COR-L47 (cell line): ENCODE measurements around the gene PI3.
"Not testable (repeated sequence)": the region's sequence is repeated elsewhere in the genome, so short reads cannot be mapped to it uniquely, and the experiment has no call there.

Experiments
- DNase-seq: peaks from one replicate; lab custom pipeline; 2025; lab: John Stamatoyannopoulos, UW

PI3 gene

DNA sequence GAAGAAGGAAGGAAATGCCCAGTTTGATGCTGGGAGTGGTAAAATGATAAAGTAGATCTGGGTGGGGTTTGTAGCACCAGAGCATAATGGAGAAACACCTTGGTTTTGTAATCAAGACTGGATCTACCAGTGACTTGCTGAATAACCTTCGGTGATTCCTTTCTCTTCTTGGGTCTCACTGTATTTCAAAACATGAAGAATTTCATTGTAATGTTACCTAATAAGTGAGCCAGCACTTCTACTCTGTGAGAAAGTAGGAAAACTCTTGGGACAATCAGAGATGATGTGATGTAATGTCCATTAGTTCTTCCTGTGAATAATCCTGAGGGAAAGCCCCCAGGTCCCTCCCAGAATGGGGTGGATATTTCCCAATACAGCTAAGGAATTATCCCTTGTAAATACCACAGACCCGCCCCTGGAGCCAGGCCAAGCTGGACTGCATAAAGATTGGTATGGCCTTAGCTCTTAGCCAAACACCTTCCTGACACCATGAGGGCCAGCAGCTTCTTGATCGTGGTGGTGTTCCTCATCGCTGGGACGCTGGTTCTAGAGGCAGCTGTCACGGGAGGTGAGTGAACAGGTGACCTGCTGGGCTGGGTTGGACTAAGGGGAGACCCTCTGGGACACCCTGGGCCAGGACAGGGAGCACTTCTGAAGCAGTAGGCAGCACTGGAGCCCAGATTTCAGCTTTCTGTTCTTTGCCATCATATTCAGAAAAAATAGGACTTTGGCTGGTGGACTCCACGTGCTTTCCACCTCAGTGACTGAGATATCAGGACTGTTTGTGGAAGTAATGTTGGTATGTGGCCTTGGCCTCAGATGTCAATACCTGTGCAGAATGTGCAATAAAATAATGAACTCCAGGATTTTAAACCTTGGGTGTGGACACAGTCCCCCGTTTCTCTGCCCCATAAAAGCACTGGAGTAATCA lies at the start of gene PI3:
TSS of gene PI3 (plus strand) at position 469 of the 931 bp plus-strand sequence. CDS start at position 490, 21 bp downstream.
- no peak for DNase-seq

GRCh38 chr20:45128099-45128498 lies 46.6 kb upstream of the PI3 start:
- no peak for DNase-seq

DNA sequence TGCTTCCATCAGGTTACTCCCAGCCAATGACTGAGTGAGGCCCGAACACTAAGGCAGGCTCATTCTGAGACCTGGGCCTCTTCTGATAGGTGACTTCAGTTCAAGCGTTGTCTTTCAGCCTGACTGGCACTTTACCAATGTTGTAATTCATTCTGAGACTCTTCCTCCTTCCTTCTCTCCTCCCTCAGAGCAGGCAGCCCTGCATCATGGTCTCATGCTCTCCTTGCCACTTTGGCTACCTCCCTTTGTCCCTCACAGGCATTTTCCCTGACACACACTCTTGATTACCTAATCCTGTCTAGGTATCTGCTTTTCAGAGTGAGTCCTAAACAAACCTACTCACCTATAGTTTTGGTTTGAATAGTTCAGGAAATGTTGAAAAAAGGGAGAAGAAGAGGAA lies 37.8 kb upstream of the PI3 start:
- DNase-seq = no peak

- no peak for DNase-seq
Observed at GRCh38 chr20:45138561-45139300, 36.0 kb upstream of the PI3 start.

DNA sequence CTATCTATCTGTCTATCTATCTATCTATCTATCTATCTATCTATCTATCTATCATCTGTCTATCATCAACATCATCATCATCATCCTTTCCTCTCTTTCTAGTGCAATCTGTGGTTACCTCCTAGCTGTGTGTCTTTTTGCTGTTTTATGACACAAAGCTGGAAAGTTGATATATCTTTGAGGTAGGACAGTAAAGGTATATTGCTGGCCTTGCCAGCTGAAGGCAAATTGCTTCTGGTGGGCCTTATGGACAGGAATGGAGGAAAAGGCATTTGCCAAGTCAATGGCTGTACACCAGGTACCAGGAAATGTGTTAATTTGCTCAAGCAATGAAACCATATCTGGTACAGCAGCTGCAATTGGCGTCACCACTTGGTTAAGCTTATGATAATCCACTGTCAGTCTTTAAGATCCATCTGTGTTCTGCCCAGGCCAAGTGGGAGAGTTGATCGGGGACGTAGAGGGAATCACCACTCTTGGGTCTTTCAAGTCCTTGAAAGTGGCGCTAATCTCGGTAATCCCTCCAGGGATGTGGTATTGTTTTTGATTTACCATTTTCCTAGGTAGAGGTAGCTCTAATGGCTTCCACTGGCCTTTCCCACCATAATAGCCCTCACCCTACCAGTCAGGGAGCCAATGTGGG lies 34.8 kb upstream of the PI3 start:
- DNase-seq = not testable (repeated sequence)

DNA sequence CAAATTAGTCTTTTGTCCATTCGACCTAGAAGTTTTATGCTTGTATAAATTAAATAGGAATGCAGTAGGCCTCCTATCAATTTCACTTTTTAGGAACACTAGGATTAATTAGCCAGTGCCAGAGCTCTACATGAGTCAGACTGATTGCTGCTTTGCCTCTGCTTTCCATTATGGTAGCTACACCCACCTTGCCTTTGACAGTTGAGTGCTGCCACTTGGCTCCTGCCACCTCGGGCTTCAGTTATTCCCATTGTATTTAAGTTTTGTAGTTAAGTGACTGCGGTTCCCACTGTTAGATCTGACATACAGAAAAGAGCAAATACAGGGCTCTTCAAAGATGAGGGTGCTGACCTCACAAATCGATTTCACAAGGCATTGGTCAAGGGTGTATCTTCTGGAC lies 33.9 kb upstream of the PI3 start:
- DNase-seq = no peak

DNA sequence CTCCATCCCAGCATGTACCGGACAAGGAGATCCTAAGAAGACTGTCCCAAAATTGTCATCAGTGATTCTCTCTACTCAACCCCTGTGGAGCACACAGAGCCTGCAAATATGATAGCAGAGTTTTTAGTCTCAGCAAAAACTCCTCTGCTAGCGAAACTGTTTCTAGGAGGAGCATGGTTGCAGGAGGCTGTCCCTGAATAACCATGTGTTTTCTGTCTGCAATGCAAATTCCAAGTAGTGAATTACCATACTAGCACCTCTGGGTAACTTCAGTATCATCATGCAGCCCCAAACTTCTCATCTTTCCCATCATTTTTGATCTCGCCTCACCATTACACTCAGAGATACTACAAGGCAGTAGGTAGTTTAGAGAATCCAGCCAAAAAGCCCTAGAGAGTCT lies 25.6 kb upstream of the PI3 start:
- no peak for DNase-seq

DNA sequence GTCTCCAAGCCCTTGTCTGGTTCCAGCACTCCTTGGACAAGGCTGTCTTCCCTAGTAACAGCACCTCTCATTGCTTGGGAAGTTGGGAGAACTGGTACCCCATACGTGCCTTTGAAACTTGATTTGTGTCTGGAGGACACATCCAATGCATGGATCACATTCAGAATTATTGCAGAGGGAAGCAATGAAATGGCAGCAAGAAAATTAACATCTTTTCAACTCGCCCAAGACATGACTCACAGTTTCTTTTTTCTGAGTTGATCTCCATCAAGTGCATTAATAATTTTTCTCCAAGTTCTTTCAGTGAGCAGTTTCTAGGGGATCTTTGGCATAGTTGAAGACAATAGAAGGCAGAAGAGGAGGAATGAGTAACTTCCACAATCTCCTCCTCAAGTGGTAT lies 22.3 kb upstream of the PI3 start:
- DNase-seq = no peak

DNA sequence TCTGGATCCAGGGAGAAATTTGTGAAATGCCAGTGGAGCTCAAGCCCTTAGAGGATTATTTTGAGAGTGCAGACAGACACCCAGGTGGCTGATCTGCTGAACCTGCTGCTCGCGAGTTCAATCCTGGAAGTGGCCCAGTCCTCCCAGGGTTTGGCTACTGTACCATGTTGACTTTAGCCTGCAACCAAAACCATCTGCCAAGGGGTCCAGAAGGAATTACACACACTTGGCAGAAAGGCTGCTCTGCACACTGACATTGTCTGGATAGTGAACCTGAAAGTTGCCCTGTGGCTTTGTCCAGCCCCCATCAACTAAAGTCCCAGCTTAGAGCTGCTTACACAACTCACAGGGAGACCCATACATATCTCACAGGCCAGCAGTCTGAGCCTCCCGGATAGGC lies 21.6 kb upstream of the PI3 start:
- DNase-seq = no peak

GRCh38 chr20:45153752-45154151 lies 20.9 kb upstream of the PI3 start:
- no peak for DNase-seq

- DNase-seq = no peak
Observed at GRCh38 chr20:45154183-45154582, 20.5 kb upstream of the PI3 start.

DNA sequence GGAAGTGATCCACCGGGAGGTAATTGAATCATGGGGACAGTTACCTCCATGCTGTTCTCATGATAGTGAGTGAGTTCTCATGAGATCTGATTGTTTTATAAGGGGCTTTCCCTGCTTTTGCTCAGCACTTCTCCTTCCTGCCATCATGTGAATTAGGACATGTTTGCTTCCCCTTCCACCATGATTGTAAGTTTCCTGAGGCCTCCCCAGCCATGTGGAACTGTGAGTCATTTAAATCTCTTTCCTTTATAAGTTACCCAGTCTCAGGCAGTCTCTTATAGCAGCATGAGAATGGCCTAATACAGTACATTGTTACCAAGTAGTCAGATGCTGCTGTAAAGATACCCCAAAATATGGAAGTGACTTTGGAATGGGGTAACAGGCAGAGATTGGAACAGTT lies 19.9 kb upstream of the PI3 start:
- DNase-seq = not testable (repeated sequence)

- no peak for DNase-seq
Observed at GRCh38 chr20:45156713-45157112, 18.0 kb upstream of the PI3 start.

- DNase-seq = no peak
Observed at GRCh38 chr20:45157962-45158361, 16.7 kb upstream of the PI3 start.

DNA sequence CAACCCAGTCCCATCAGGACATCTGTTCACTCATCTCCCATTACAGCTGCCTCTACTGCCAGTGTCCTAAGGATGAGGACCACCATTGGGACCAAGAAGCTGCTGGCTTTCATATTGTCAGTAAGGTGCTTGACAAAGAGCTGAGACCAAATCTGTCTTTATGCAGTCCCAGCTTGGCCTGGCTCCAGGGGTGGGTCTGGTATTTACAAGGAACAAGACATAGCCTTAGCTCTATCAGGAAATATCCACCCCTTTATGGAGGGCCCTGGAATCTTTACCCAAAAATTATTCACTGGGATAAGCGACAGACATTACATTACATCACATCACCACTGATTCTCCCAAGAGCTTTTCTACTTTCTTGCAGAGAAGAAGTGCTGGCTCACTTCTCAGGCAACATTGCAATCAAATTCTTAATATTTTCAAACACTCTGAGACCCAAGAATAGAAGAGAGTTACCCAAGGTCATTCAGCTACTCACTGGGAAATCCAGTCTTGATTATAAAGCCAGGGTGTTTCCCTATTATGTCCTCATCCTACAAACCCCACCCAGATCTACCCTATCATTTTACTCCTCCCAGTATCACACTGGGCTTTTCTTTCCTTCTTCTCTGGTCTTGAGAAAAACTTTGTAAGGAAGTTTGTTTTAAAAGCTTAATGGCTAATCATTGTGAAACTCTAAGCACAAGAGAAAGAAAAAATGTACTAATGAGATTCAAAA lies 11.5 kb upstream of the PI3 start:
- DNase-seq = no peak

GRCh38 chr20:45164906-45165305 lies 9.8 kb upstream of the PI3 start:
- DNase-seq = no peak

DNA sequence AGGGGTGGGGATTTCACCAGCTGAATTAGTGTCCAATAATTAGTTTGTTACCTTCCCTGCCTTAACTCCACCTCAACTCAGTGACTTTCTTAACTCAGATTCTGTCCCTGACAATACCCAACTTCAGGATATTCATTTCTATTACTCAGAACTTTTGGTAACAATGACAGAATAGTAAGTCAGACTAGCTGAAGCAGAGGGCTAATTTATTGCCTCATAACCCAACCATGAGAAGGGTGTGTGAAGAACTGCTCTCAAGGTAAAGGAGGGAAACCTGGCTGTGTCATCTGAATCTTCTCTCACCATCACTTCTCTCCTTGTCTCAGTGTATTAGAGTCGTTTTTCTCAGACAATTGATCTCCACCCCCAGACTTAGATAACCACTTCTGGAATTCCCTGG lies 1.2 kb upstream of the PI3 start:
- no peak for DNase-seq

GRCh38 chr20:45176526-45177267 lies 2.0 kb downstream of the PI3 start:
- DNase-seq = no peak

DNA sequence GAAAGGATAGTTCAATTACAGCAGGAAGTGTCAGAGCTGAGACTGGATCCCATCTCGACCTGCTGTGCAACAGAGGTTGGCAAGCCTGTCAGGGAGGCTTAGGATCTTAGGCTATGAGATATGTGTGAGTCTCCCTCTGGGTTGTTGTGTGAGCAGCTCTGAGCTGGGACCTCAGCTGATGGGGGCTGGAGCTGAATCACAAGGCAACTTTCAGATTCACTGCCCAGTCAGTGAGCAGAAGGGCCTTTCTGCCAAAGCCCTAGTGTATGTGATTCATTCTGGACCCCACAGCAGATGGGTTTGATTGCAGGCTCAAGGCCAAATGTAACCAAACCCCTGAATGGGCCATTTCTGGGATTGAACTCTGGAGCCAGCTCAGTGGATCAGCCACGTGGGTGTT lies 4.5 kb downstream of the PI3 start:
- DNase-seq = no peak

- DNase-seq = no peak
Observed at GRCh38 chr20:45181639-45182038, 6.9 kb downstream of the PI3 start.

GRCh38 chr20:45183084-45183483 lies 8.4 kb downstream of the PI3 start:
- no peak for DNase-seq
